Activated naive CD4-positive, alpha-beta T cell treated with anti-CD3 and anti-CD28 coated beads, Interleukin-2, amount 50 U/mL, for 16 hours (primary cell): ENCODE results near the gene SEL1L.
"Not testable (repeated sequence)": the region's sequence is repeated elsewhere in the genome, so short reads cannot be mapped to it uniquely, and the experiment has no call there.

Source experiments
- DNase-seq: peaks from one replicate; pipeline ENCODE4 v3.0.0-alpha.2; 2020

The SEL1L gene

GRCh38 chr14:81523616-81524015, 10.0 kb downstream of the SEL1L start:
- DNase-seq: no peak

GRCh38 chr14:81523016-81523415, 10.6 kb downstream of the SEL1L start:
- DNase-seq: no peak

- no peak for DNase-seq
These were observed 12.3 kb downstream of the SEL1L start for GRCh38 chr14:81521356-81521755.

- no peak for DNase-seq
These were observed 14.2 kb downstream of the SEL1L start for GRCh38 chr14:81519200-81520011.

DNA sequence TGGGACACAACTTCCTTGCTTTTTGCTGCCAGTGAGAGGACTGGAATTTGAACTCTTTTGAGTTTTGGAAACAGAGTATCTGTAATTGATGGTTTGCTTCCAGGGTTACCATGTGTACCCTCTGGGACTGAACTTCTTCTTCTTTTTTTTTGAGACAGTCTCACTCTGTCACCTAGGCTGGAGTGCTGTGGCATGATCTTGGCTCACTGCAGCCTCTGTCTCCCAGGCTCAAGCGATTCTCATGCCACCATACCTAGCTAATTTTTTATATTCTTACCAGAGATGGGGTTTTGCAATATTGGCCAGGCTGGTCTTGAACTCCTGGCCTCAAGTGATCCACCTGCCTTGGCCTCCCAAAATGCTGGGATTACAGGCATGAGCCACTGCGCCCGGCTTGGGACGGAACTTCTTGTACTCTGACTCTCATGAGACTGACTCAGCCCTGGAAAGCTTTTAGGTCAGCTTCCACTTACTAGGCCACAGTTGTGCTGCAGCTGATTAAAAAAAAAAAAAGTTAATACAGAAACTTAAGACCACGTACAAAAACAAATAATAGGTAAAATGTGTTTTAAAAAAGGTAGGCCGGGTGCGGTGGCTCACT, 15.8 kb downstream of the SEL1L start:
- DNase-seq: no peak

DNA sequence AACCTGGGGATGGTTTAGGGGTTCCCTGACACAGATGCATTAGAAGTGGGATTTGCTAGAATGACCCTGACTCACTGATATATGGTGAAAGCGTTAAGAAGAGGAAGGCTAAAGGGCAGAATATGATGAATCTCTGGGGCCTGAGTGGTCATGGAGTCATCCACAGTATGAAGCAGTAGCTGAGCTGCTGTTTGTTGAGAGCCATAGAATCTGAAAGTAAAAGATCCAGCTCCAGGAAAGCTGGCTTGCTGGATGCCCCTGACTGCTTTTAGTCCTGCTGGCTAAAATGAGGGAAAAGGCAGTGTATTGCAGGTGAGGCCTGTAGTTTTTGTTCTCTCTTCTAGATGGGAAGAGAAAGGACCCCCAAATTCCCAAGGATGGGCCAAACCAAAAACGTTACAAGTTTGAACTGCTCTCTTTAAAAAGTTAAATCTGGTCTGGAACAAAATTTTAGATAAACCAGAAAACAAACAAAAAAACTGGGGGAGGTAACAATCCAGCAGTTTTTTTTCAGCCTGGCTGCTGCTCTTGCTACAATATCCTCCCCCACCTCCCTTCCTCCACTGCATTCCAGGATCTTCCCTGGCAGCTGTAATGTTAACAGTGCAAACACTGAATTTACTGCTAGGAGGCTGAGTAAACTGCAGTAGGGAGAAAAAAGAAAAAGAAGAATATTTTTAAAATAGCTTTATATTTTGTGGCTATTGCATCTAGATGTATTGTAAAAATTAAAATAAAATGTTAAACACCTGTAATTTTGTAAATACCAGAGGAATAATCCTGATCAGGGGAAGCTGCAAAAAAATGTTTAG, 16.5 kb downstream of the SEL1L start:
- DNase-seq: no peak

DNA sequence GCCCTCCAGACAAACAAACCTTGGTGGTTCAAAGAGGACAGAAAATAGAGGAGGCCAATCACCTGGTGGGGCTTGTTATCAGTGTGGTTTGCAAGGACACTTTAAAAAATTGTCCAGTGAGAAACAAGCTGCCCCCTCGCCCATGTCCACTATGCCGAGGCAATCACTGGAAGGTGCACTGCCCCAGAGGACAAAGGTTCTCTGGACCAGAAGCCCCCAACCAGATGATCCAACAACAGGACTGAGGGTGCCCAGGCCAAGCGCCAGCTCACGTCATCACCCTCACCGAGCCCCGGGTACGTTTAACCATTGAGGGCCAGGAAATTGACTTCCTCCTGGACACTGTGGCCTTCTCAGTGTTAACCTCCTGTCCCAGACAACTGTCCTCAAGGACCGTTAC, 17.7 kb downstream of the SEL1L start:
- DNase-seq: not testable (repeated sequence)

DNA sequence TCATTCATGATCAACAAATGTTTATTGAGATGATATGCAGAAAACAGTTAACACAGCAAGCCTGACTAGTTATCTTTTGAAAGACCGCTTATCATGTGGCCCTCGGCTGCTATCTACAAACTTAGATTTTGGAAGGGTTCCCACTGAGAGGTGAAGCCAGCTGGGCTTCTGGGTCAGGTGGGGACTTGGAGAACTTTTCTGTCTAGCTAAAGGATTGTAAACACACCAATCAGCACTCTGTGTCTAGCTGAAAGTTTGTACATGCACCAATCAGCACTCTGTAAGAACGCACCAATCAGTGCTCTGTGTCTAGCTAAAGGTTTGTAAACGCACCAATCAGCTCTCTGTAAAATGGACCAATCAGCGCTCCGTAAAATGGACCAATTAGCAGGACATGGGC, 20.8 kb downstream of the SEL1L start:
- not testable (repeated sequence) for DNase-seq

DNA sequence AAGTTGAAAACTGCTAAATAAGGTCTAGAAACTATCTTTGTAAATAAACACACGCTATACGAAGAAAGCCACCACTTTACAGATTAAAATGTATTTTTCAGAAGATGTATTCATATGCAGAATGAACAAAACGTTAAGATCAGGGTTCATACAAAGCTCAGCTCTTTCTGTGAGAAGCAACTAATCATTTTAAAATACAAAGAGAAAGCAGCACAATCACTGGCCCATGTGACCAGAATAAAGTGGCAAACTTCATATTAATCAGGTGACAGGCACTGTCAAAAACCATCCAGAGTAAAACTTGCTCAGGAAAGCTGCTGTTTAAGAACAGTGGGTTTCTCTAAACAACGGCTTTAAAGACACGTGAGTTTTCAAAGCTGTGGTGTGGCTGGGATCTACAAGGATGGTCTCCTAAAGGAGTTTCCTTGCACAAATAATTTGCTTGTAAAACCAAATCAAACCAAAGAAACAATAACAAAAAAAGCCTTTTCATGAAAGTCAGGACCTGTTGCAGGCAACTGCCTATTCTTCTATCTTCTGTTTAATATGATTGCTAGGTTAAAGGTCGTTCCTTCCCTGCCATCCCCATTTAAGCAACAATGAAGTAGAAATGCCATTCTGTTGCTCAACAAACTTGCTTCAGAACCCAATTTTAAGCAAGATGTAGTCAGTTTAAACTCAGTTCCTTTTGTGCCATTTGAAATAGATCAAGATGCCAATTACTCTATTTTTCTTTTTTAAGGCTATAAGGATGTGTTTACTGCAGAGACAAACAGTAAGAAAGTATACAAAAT, 22.3 kb downstream of the SEL1L start:
- DNase-seq: no peak

DNA sequence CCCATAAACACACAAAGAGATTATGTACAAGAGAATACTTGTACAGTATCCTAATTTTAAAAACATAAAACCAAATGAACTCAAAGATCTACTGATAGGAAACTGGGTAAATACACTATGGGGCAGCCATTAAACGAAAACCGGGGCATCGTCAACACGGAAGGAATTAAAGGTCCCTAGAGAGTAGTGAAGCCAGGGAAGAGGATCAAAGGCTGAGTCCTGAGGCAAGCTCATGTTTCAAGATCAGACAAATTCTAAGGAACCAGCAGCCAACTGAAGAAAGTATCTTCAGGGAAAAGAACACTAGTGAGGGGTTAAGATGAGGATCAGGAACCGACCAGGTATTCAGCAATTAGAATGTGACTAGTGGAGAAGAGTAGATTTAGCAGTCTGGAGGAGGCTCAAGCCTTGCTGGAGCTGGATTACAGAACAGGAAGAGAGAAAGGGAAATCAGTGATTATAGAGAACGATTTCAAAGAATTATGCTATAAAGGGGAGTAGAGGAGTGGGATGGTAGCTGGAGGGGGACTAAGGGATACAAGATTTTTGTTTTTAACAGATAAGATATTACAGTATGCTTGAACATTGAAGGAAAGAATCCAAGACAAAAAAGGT, 23.7 kb downstream of the SEL1L start:
- no peak for DNase-seq

- DNase-seq: no peak
These were observed 24.3 kb downstream of the SEL1L start for GRCh38 chr14:81509321-81509720.

DNA sequence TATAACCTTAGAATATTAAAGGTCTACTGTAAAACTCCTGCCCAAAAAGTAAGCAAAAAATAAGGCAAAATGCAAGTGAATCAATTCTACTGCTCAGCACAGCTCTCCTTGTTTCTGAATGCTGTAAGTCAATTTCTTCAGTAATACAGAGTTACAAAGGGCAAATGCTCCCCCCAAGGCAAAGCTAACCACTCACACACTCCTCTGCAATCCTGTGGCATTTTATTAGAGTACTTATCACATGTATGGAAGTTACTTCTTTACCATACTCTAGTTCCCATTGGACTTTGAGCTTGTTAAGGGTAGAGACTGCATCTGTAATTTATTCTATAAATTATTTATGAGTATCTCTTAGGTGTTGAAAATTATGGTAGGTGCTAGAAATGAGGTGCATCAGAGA, 27.2 kb downstream of the SEL1L start:
- DNase-seq: no peak

GRCh38 chr14:81504864-81505263, 28.8 kb downstream of the SEL1L start:
- no peak for DNase-seq

- DNase-seq: no peak
These were observed 47.9 kb downstream of the SEL1L start for GRCh38 chr14:81485781-81486180.

DNA sequence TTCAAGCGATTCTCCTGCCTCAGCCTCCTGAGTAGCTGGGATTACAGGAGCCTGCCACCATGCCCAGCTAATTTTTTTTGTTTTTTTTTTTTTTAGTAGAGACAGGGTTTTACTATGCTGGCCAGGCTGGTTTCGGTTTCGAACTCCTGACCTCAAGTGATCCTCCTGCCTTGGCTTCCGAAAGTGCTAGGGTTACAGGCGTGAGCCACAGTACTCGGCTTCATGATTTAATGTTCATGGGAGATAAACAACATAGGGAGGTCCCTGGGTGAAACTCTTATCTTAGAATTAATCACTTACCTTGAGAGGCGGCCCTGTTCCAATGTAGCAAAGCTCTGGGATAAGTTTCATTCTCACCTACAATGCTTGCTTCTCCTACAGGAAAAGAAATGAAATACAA, 48.3 kb downstream of the SEL1L start:
- DNase-seq: no peak

DNA sequence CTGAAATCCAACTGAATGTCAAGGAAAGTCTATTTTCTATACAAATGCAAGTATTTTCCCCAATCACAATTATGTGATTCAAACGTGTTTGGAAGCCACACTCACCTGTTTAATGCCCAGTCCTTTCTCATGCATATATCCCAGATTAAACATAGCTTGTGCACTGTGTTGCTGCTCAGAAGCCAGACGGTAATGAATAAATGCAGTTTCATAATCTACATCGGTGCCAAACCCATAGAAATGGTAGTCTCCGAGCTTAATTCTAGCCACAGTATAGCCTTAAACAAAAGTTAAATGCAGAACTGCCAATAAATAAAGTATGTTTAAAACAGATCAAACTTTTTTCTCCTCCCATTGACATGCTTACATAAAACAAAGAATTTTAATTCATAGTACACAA, 49.5 kb downstream of the SEL1L start:
- DNase-seq: no peak

DNA sequence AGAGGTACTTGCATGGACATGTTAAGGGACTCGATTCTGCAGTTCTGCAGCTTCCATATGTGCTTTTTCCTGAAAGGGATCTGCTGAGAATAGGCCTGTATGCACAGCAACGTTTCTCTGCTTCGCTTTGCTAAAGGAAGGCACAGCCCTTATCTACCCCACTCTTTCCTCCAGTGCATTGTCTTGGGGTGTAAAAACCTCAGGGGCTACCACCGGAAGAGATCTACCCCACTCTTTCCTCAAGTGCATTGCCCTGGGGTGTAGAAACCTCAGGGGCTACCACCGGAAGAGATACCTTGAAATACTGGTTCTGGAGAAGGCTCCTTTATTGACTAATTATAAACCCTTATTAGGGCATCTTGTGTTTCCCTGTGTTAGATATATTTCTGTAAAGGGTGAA, 52.9 kb downstream of the SEL1L start:
- no peak for DNase-seq

GRCh38 chr14:81478446-81478845, 55.2 kb downstream of the SEL1L start:
- DNase-seq: no peak

- DNase-seq: no peak
These were observed 56.8 kb downstream of the SEL1L start for GRCh38 chr14:81476816-81477215.

GRCh38 chr14:81474685-81475324, 58.8 kb downstream of the SEL1L start:
- DNase-seq: no peak

DNA sequence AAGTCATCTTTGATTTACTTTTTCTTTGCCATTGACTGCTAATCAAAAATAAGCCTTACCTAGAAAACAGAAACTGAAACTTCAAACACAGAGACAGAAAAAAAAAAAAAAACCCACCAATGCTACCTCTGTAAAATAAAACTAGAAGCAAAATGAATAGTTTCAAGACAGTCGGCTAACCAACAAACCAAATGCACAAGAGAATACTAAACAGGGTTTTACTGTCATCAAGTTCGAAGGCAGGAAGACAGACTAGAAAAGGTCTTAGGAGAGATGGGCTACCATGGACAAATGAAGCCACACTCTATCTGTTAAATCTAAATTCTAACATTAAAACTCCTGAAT, 59.5 kb downstream of the SEL1L start:
- no peak for DNase-seq

GRCh38 chr14:81473456-81474147, 60.1 kb downstream of the SEL1L start:
- no peak for DNase-seq
